Measurements from ENCODE around the gene LMAN1. TPM values are rescaled to one million over a fixed set of nuclear protein-coding genes. Genes with fewer than 3 reads are reported as not detected.

The LMAN1 gene
- total RNA-seq, 1 experiment from 2014 or later, result 77.3 TPM

DNA sequence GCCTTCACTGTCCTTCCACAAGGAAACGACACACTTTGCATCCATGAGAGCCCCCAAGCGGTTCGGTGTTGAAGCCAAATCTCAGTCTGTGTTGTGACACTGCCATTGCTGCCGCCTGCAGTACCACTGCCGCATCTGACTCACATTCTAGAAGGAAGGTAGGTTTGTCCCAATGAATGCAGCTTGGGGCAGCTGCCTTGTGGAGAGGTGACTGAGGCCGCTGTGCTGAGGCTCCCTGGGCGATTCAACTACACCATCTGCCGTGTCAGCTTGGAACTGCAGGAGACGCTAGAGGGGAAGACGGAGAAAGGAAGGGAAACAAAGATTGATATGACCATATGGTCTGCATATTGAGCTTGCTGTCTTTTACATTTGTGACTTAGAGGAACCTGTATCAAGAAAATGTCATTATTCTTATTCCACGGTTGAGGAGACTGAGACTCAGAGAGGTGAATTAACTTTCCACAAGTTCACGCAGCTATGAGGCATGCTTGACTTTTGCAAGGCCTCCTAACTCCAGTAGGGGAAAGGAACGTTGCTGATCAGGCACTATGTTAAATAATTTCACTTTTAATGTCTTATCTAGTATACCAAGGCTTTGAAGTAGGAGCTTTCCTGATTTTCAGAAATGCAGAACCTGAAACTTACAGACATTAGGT, 43.5 kb upstream of the LMAN1 start (continued):
- peak; percentile 27; the same call in 1 of the 2 replicates for TF ChIP-seq TEAD1 (CRISPR knock-in tag; IDR thresholded peaks at IDR 0.05)
- peak; percentile 54; the same call in 1 of the 2 replicates for TF ChIP-seq CBFB (CRISPR knock-in tag; IDR thresholded peaks at IDR 0.05; ENCODE audit: low read depth)
- TF ChIP-seq ZNF232 (CRISPR knock-in tag; IDR thresholded peaks at IDR 0.05), result 0 out of 2 replicates have a peak, but pooled peaks have one; percentile 19
- TF ChIP-seq, protein P1, sequence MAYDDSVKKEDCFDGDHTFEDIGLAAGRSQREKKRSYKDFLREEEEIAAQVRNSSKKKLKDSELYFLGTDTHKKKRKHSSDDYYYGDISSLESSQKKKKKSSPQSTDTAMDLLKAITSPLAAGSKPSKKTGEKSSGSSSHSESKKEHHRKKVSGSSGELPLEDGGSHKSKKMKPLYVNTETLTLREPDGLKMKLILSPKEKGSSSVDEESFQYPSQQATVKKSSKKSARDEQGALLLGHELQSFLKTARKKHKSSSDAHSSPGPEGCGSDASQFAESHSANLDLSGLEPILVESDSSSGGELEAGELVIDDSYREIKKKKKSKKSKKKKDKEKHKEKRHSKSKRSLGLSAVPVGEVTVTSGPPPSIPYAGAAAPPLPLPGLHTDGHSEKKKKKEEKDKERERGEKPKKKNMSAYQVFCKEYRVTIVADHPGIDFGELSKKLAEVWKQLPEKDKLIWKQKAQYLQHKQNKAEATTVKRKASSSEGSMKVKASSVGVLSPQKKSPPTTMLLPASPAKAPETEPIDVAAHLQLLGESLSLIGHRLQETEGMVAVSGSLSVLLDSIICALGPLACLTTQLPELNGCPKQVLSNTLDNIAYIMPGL (CRISPR knock-in tag; IDR thresholded peaks at IDR 0.05), result peak; percentile 76
- TF ChIP-seq FOXP1 (CRISPR knock-in tag; IDR thresholded peaks at IDR 0.05; ENCODE audit: borderline replicate concordance), result 0 out of 2 replicates have a peak, but pooled peaks have one; percentile 53
- peak; percentile 63; the same call in 1 of the 2 replicates for TF ChIP-seq ETV6 (CRISPR knock-in tag; IDR thresholded peaks at IDR 0.05)
- peak; percentile 75 for TF ChIP-seq FOXK1 (CRISPR knock-in tag; IDR thresholded peaks at IDR 0.05)
- TF ChIP-seq, protein P2, sequence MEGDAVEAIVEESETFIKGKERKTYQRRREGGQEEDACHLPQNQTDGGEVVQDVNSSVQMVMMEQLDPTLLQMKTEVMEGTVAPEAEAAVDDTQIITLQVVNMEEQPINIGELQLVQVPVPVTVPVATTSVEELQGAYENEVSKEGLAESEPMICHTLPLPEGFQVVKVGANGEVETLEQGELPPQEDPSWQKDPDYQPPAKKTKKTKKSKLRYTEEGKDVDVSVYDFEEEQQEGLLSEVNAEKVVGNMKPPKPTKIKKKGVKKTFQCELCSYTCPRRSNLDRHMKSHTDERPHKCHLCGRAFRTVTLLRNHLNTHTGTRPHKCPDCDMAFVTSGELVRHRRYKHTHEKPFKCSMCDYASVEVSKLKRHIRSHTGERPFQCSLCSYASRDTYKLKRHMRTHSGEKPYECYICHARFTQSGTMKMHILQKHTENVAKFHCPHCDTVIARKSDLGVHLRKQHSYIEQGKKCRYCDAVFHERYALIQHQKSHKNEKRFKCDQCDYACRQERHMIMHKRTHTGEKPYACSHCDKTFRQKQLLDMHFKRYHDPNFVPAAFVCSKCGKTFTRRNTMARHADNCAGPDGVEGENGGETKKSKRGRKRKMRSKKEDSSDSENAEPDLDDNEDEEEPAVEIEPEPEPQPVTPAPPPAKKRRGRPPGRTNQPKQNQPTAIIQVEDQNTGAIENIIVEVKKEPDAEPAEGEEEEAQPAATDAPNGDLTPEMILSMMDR (IDR thresholded peaks at IDR 0.05), result peak; percentile 71
- TF ChIP-seq ZNF263 (CRISPR knock-in tag; IDR thresholded peaks at IDR 0.05; ENCODE audit: low read depth), result no peak
- TF ChIP-seq TEAD4 (CRISPR knock-in tag; IDR thresholded peaks at IDR 0.05), result no peak
- TF ChIP-seq RORB (CRISPR knock-in tag; IDR thresholded peaks at IDR 0.05), result no peak
- TF ChIP-seq, protein P3, sequence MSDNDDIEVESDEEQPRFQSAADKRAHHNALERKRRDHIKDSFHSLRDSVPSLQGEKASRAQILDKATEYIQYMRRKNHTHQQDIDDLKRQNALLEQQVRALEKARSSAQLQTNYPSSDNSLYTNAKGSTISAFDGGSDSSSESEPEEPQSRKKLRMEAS (CRISPR knock-in tag; IDR thresholded peaks at IDR 0.05), result peak; percentile 73
- TF ChIP-seq GABPB1 (CRISPR knock-in tag; IDR thresholded peaks at IDR 0.05), result no peak
- TF ChIP-seq, protein P4, sequence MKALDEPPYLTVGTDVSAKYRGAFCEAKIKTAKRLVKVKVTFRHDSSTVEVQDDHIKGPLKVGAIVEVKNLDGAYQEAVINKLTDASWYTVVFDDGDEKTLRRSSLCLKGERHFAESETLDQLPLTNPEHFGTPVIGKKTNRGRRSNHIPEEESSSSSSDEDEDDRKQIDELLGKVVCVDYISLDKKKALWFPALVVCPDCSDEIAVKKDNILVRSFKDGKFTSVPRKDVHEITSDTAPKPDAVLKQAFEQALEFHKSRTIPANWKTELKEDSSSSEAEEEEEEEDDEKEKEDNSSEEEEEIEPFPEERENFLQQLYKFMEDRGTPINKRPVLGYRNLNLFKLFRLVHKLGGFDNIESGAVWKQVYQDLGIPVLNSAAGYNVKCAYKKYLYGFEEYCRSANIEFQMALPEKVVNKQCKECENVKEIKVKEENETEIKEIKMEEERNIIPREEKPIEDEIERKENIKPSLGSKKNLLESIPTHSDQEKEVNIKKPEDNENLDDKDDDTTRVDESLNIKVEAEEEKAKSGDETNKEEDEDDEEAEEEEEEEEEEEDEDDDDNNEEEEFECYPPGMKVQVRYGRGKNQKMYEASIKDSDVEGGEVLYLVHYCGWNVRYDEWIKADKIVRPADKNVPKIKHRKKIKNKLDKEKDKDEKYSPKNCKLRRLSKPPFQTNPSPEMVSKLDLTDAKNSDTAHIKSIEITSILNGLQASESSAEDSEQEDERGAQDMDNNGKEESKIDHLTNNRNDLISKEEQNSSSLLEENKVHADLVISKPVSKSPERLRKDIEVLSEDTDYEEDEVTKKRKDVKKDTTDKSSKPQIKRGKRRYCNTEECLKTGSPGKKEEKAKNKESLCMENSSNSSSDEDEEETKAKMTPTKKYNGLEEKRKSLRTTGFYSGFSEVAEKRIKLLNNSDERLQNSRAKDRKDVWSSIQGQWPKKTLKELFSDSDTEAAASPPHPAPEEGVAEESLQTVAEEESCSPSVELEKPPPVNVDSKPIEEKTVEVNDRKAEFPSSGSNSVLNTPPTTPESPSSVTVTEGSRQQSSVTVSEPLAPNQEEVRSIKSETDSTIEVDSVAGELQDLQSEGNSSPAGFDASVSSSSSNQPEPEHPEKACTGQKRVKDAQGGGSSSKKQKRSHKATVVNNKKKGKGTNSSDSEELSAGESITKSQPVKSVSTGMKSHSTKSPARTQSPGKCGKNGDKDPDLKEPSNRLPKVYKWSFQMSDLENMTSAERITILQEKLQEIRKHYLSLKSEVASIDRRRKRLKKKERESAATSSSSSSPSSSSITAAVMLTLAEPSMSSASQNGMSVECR (CRISPR knock-in tag; IDR thresholded peaks at IDR 0.05; ENCODE audit: borderline replicate concordance), result peak; percentile 26; the same call in 1 of the 2 replicates

DNA sequence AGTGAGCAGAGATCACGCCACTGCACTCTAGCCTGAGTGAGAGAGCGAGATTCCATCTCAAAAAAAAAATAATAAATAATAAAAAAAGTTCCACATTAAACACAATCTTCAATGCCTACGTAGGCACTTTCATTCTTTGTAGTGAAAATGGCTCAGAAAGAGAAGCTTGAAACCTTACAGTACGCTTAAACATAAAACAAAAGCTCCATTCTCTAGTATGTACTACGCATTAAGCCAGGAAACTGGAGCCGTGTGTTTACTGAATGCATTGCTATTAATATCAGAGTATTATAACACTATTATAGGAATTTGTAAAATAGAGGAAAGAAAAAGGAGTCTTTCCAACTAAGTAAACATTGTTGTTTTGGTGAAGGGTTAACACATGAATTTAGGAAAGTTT, 41.3 kb upstream of the LMAN1 start:
- Mint-ChIP-seq H3K36me3 (no peaks in the 10 kb centered on the region), H3K27ac (no peak overlapping the region), H3K4me3 (no peak overlapping the region), H3K4me1 (peaks cover 10% of the 10 kb centered on the region), H3K27me3 (ENCODE audit: low read depth) (peaks cover 18% of the 10 kb centered on the region), H3K9me3 (no peaks in the 10 kb centered on the region)
- DNase-seq (ENCODE audit: low spot score) (no peak), ATAC-seq (no peak)
- CTCF ChIA-PET, result interaction anchor here (1.4 kb wide), 2 partner anchors 92 to 151 kb away, joined by 3 to 8 read pairs; no protein-coding TSS in a partner anchor
- POLR2A ChIA-PET, result no interaction called here
- TF ChIP-seq, protein P5, sequence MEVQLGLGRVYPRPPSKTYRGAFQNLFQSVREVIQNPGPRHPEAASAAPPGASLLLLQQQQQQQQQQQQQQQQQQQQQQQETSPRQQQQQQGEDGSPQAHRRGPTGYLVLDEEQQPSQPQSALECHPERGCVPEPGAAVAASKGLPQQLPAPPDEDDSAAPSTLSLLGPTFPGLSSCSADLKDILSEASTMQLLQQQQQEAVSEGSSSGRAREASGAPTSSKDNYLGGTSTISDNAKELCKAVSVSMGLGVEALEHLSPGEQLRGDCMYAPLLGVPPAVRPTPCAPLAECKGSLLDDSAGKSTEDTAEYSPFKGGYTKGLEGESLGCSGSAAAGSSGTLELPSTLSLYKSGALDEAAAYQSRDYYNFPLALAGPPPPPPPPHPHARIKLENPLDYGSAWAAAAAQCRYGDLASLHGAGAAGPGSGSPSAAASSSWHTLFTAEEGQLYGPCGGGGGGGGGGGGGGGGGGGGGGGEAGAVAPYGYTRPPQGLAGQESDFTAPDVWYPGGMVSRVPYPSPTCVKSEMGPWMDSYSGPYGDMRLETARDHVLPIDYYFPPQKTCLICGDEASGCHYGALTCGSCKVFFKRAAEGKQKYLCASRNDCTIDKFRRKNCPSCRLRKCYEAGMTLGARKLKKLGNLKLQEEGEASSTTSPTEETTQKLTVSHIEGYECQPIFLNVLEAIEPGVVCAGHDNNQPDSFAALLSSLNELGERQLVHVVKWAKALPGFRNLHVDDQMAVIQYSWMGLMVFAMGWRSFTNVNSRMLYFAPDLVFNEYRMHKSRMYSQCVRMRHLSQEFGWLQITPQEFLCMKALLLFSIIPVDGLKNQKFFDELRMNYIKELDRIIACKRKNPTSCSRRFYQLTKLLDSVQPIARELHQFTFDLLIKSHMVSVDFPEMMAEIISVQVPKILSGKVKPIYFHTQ (CRISPR knock-in tag; IDR thresholded peaks at IDR 0.05), result no peak
- TF ChIP-seq SMAD4 (CRISPR knock-in tag; IDR thresholded peaks at IDR 0.05), result no peak
- TF ChIP-seq, protein P6, sequence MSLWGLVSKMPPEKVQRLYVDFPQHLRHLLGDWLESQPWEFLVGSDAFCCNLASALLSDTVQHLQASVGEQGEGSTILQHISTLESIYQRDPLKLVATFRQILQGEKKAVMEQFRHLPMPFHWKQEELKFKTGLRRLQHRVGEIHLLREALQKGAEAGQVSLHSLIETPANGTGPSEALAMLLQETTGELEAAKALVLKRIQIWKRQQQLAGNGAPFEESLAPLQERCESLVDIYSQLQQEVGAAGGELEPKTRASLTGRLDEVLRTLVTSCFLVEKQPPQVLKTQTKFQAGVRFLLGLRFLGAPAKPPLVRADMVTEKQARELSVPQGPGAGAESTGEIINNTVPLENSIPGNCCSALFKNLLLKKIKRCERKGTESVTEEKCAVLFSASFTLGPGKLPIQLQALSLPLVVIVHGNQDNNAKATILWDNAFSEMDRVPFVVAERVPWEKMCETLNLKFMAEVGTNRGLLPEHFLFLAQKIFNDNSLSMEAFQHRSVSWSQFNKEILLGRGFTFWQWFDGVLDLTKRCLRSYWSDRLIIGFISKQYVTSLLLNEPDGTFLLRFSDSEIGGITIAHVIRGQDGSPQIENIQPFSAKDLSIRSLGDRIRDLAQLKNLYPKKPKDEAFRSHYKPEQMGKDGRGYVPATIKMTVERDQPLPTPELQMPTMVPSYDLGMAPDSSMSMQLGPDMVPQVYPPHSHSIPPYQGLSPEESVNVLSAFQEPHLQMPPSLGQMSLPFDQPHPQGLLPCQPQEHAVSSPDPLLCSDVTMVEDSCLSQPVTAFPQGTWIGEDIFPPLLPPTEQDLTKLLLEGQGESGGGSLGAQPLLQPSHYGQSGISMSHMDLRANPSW (CRISPR knock-in tag; conservative IDR thresholded peaks at IDR 0.05; ENCODE audit: low read depth), result no peak
- no peak for TF ChIP-seq SP1 (CRISPR knock-in tag; conservative IDR thresholded peaks at IDR 0.05)
- TF ChIP-seq SMAD3 (CRISPR knock-in tag; IDR thresholded peaks at IDR 0.05; ENCODE audit: borderline replicate concordance), result no peak
- TF ChIP-seq, protein P1 (CRISPR knock-in tag; IDR thresholded peaks at IDR 0.05), result no peak
- no peak for TF ChIP-seq ZNF138 (CRISPR knock-in tag; conservative IDR thresholded peaks at IDR 0.05)

Data from WTC11 (cell line).